HCT116 (cell line): ENCODE measurements around the gene GJE1. TPM values are rescaled to one million over a fixed set of nuclear protein-coding genes. Genes with fewer than 3 reads are reported as not detected.

Experiments used
- ATAC-seq: fragments of 200-7000 bp; cut with Tn5 transposase; 2 replicates; pipeline ENCODE4 v1.9.1; 2020; ENCODE audit warnings: mild to moderate bottlenecking, moderate library complexity
- BruUV-seq: library from RNA; stranded (reverse); fragments of 400-500 nt; replicated peaks from 2 replicates; lab custom pipeline; 2021; lab: Mats Ljungman, UMichigan
- CTCF ChIA-PET: fragments of 300-600 bp; sonication (Branson Sonifier 250); formaldehyde crosslinking; loops from one replicate; lab custom pipeline; 2021; ENCODE audit warnings: antibody characterized with exemption; lab: Charles Lee
- POLR2A ChIA-PET: fragments of 300-600, 350-600 bp; sonication (Branson Sonifier 250); formaldehyde crosslinking; loops from one replicate; lab custom pipeline; 2021; ENCODE audit warnings: antibody characterized with exemption; lab: Charles Lee
- RAD21 ChIA-PET, 2 experiments: fragments of 300-600 bp; sonication (Branson Sonifier 250); formaldehyde crosslinking; loops; one replicate each; lab custom pipeline; 2023; ENCODE audit warnings: low total read pairs in 2 of 2; ENCODE audit not compliant: uncharacterized antibody in 2 of 2, unreplicated experiment in 2 of 2, low non-redundant PET in 1 of 2; lab: Charles Lee
- DNase-seq: peaks from one replicate; pipeline ENCODE4 v3.0.0-alpha.2; 2010; ENCODE audit warnings: low read depth, low spot score
- H2AFZ ChIP-seq: fragments of 200-600 bp; shearing (Covaris generic), sonication (generic); 2 replicates; pipeline ENCODE4 v1.6.1; 2017; ENCODE audit warnings: low read depth, mixed run types, mixed read lengths, antibody characterized with exemption, low read length; ENCODE audit not compliant: poor library complexity, severe bottlenecking
- H3K27ac ChIP-seq: 2 replicates; pipeline ENCODE4 v1.5.1; 2012; ENCODE audit warnings: low read depth, low read length
- H3K27me3 ChIP-seq: fragments of 200-600 bp; sonication (generic); 2 replicates; pipeline ENCODE4 v1.6.1; 2016; ENCODE audit warnings: mixed run types, low read length, mixed read lengths; ENCODE audit not compliant: insufficient read depth
- H3K36me3 ChIP-seq, 2 experiments: fragments of 200-500 bp in 1 of 2; fragments of 200-600 bp in 1 of 2; sonication (Bioruptor generic) in 1 of 2; sonication (generic) in 1 of 2; 2 replicates each; pipeline versions ENCODE4 v1.5.1 to v1.6.1; 2014 to 2016; ENCODE audit warnings: low read length in 2 of 2, inconsistent platforms in 1 of 2, mixed read lengths in 1 of 2, mixed run types in 1 of 2; ENCODE audit not compliant: insufficient read depth in 2 of 2, control insufficient read depth in 1 of 2
- H3K4me1 ChIP-seq, 2 experiments: fragments of 200-600 bp in 1 of 2; sonication (generic) in 1 of 2; 2 replicates each; pipeline versions ENCODE4 v1.5.1 to v1.6.1; 2012 to 2017; ENCODE audit warnings: low read length in 2 of 2, inconsistent platforms in 1 of 2, mild to moderate bottlenecking in 1 of 2, mixed read lengths in 1 of 2, mixed run types in 1 of 2, moderate library complexity in 1 of 2; ENCODE audit not compliant: insufficient read depth in 2 of 2, control insufficient read depth in 1 of 2
- H3K4me2 ChIP-seq: fragments of 200-600 bp; sonication (generic); 2 replicates; pipeline ENCODE4 v1.6.1; 2017; ENCODE audit warnings: mixed run types, low read length, mixed read lengths
- H3K4me3 ChIP-seq, 2 experiments: fragments of 200-600 bp in 1 of 2; sonication (generic) in 1 of 2; replicated peaks in 1 of 2; 2 replicates each; pipeline ENCODE4 v1.5.1; 2011 to 2016; ENCODE audit warnings: low read length in 2 of 2, control low read depth in 1 of 2, low read depth in 1 of 2, mild to moderate bottlenecking in 1 of 2, mixed read lengths in 1 of 2, mixed run types in 1 of 2
- H3K79me2 ChIP-seq: fragments of 200-600 bp; sonication (generic); 2 replicates; pipeline ENCODE4 v1.6.1; 2017; ENCODE audit warnings: mild to moderate bottlenecking, mixed run types, low read length, moderate library complexity, mixed read lengths; ENCODE audit not compliant: insufficient read depth
- H3K9ac ChIP-seq: fragments of 200-600 bp; sonication (generic); 2 replicates; pipeline ENCODE4 v1.6.1; 2016; ENCODE audit warnings: low read length, mixed read lengths
- H3K9me2 ChIP-seq: fragments of 200-600 bp; sonication (generic), shearing (Covaris generic); 2 replicates; pipeline ENCODE4 v1.6.1; 2017; ENCODE audit warnings: mixed run types, mild to moderate bottlenecking, moderate library complexity; ENCODE audit not compliant: insufficient read depth
- H3K9me3 ChIP-seq, 2 experiments: fragments of 200-500 bp in 1 of 2; fragments of 200-600 bp in 1 of 2; sonication (Bioruptor generic) in 1 of 2; sonication (generic) in 1 of 2; 2 replicates each; pipeline ENCODE4 v1.6.1; 2014 to 2017; ENCODE audit warnings: low read length in 2 of 2, mixed read lengths in 2 of 2, inconsistent platforms in 1 of 2, low read depth in 1 of 2, mild to moderate bottlenecking in 1 of 2, mixed run types in 1 of 2, moderate library complexity in 1 of 2; ENCODE audit not compliant: control insufficient read depth in 1 of 2, insufficient read depth in 1 of 2
- H4K20me1 ChIP-seq: fragments of 200-600 bp; sonication (generic), shearing (Covaris generic); 2 replicates; pipeline ENCODE4 v1.6.1; 2017; ENCODE audit warnings: mixed run types, mild to moderate bottlenecking, moderate library complexity; ENCODE audit not compliant: insufficient read depth
- CBX3 ChIP-seq: IDR thresholded peaks from 2 replicates; pipeline ENCODE4 v1.6.1; 2012; ENCODE audit warnings: low read depth
- CEBPB ChIP-seq: IDR thresholded peaks from 2 replicates; pipeline ENCODE4 v1.6.1; 2012; ENCODE audit warnings: low read depth
- FOSL1 ChIP-seq: IDR thresholded peaks from 2 replicates; pipeline ENCODE4 v1.6.1; 2012; ENCODE audit warnings: low read depth
- POLR2A ChIP-seq: IDR thresholded peaks from 2 replicates; pipeline ENCODE4 v1.7.0; 2011; ENCODE audit warnings: borderline replicate concordance; ENCODE audit not compliant: insufficient read depth, insufficient read length; ENCODE audit errors: extremely low read depth
- POLR2AphosphoS5 ChIP-seq: IDR thresholded peaks from 2 replicates; pipeline ENCODE4 v1.6.1; 2011; ENCODE audit warnings: mild to moderate bottlenecking, low read depth, low read length, moderate library complexity
- RAD21 ChIP-seq: IDR thresholded peaks from 2 replicates; pipeline ENCODE4 v1.6.1; 2012; ENCODE audit warnings: low read depth, mild to moderate bottlenecking
- TCF7L2 ChIP-seq: IDR thresholded peaks from 2 replicates; pipeline ENCODE4 v1.7.0; 2011; ENCODE audit warnings: borderline replicate concordance, inconsistent platforms; ENCODE audit not compliant: insufficient read depth, insufficient read length; ENCODE audit errors: extremely low read depth
- YY1 ChIP-seq: IDR thresholded peaks from 2 replicates; pipeline ENCODE4 v1.6.1; 2011; ENCODE audit warnings: low read length, low read depth, moderate library complexity, mild to moderate bottlenecking; ENCODE audit not compliant: insufficient replicate concordance; ENCODE audit errors: extremely low read depth
- intact Hi-C: fragments of 100-400 bp; cut with micrococcal nuclease; formaldehyde crosslinking; loops from 2 replicates; pipeline ENCODE4 v1.10.0; 2022
- total RNA-seq: library from RNA; stranded (reverse); gene quantifications from one replicate; pipeline ENCODE4 v1.2.1, GENCODE V29; 2021; ENCODE audit not compliant: unreplicated experiment
- TF ChIP-seq, protein P1 (sequence below), 3 experiments: fragments of 200-600 bp in 1 of 3; sonication (generic) in 1 of 3; IDR thresholded peaks in 2 of 3; conservative IDR thresholded peaks in 1 of 3; 2 replicates each; pipeline ENCODE4 v1.5.1; 2012 to 2017; ENCODE audit warnings: low read depth in 2 of 3, low read length in 2 of 3, antibody characterized with exemption in 1 of 3, borderline replicate concordance in 1 of 3, control low read depth in 1 of 3, mild to moderate bottlenecking in 1 of 3, mixed read lengths in 1 of 3, mixed run types in 1 of 3, moderate library complexity in 1 of 3; ENCODE audit not compliant: insufficient read depth in 1 of 3

GJE1 gene
- total RNA-seq, 1 experiment from 2014 or later: not detected

DNA sequence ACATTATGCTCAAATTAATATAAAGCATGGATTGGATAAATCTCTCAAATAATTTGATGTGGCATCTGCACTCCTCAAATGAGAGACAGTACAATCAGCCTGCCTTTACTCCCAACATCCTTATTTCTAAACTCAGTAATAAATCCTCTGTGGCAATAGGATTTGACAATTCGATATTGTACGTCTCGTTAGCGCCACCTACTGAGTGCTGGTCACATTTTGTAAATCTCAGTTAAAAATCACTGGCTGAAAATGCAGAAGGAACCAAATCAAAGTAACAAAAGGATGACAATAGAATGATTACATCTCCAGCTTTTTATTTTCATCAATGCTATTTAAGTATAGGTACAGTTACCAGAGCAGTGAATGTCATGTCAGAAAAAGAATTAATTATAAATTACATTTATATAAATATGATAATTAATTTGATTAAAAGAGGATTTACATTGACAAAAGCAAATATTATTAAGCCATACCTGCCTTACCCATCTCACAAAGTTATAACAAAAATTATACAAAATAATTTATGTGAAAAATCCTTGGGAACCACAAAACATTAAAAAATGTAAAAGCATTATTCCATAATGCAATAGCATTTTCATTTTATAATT lies 20.2 kb upstream of the GJE1 start:
- H3K27ac ChIP-seq: no peak overlapping the region
- no peaks in the 10 kb centered on the region for H3K27me3 ChIP-seq
- peak; percentile 67 for ATAC-seq
- no peak overlapping the region for H3K4me3 ChIP-seq
- CTCF ChIA-PET: interaction anchor here (0.8 to 3.7 kb wide), 5 partner anchors 13 to 502 kb away, joined by 3 to 22 read pairs (median 5); no protein-coding TSS in a partner anchor
- peak; percentile 74 for DNase-seq
- BruUV-seq: no TSS peak
- H3K4me2 ChIP-seq: no peak overlapping the region
- H3K9me3 ChIP-seq: no peaks in the 10 kb centered on the region
- POLR2A ChIA-PET: no interaction called here
- peak overlapping the region; percentile 85 for H2AFZ ChIP-seq
- H3K36me3 ChIP-seq: no peaks in the 10 kb centered on the region
- H3K79me2 ChIP-seq: no peaks in the 10 kb centered on the region
- H4K20me1 ChIP-seq: no peaks in the 10 kb centered on the region; the same call in 1 of the 2 replicates
- H3K9ac ChIP-seq: no peak overlapping the region
- H3K9me2 ChIP-seq: 0 out of 2 replicates have a peak, but pooled peaks cover 4% of the 10 kb centered on the region
- RAD21 ChIA-PET: interaction anchor here in 1 of 2 experiments (1.4 kb wide), 1 partner anchor 123 kb away, joined by 4 read pairs; no protein-coding TSS in a partner anchor
- TF ChIP-seq RAD21: peak; percentile 93
- TF ChIP-seq, protein P1, sequence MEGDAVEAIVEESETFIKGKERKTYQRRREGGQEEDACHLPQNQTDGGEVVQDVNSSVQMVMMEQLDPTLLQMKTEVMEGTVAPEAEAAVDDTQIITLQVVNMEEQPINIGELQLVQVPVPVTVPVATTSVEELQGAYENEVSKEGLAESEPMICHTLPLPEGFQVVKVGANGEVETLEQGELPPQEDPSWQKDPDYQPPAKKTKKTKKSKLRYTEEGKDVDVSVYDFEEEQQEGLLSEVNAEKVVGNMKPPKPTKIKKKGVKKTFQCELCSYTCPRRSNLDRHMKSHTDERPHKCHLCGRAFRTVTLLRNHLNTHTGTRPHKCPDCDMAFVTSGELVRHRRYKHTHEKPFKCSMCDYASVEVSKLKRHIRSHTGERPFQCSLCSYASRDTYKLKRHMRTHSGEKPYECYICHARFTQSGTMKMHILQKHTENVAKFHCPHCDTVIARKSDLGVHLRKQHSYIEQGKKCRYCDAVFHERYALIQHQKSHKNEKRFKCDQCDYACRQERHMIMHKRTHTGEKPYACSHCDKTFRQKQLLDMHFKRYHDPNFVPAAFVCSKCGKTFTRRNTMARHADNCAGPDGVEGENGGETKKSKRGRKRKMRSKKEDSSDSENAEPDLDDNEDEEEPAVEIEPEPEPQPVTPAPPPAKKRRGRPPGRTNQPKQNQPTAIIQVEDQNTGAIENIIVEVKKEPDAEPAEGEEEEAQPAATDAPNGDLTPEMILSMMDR (IDR thresholded peaks at IDR 0.05 in 2 of 3, conservative IDR thresholded peaks at IDR 0.05 in 1 of 3; ENCODE audit: borderline replicate concordance in 1 of 3, insufficient read depth in 1 of 3, low read depth in 2 of 3, low read length in 2 of 3): peak; percentile 71 to 86 (median 77)
- TF ChIP-seq CBX3: peak; percentile 74
- no peak for TF ChIP-seq TCF7L2
- no peak for TF ChIP-seq POLR2A
- no peak for TF ChIP-seq FOSL1
- TF ChIP-seq CEBPB: peak; percentile 59; the same call in 1 of the 2 replicates
- TF ChIP-seq POLR2AphosphoS5: no peak
- no peak for TF ChIP-seq YY1
- no peaks in the 10 kb centered on the region for H3K4me1 ChIP-seq
- intact Hi-C loops: loop anchor here (1.0 to 10.0 kb wide), 3 partner anchors 123 to 498 kb away; no protein-coding TSS in a partner anchor
